HG02759 (cell line): ENCODE measurements around the gene P2RY2.

Source experiments
- ATAC-seq: cut with Tn5 transposase; IDR thresholded peaks from one replicate; pipeline ENCODE4 v1.9.1; 2021; ENCODE audit warnings: mild to moderate bottlenecking, moderate library complexity; ENCODE audit not compliant: unreplicated experiment

P2RY2 gene

GRCh38 chr11:73240190-73240781 lies 22.2 kb downstream of the P2RY2 start:
- no peak for ATAC-seq

DNA sequence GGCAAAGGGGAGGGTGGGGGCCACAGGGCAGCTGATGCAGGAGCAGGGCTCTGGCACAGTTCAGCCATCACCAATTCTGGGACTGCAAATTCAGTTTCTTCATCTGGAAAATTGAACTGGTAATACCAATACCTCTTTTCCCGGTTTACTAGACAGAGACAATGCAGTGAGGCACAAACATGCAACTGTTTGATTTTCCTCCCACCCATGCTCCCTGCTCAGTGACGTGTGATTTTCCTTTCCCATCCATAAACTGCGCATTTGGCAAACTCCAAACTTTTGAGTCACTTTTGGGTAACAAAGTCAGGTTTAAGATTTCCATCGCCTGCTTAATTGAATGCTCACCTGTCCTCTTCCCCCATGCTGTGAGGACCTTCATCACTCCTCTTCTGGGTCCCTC lies 23.2 kb downstream of the P2RY2 start:
- ATAC-seq = no peak

GRCh38 chr11:73242251-73243092 lies 24.4 kb downstream of the P2RY2 start:
- ATAC-seq = peak; percentile 65

GRCh38 chr11:73243093-73243485 lies 25.0 kb downstream of the P2RY2 start:
- no peak for ATAC-seq

- ATAC-seq = no peak
Observed at GRCh38 chr11:73244589-73245240, 26.6 kb downstream of the P2RY2 start.

DNA sequence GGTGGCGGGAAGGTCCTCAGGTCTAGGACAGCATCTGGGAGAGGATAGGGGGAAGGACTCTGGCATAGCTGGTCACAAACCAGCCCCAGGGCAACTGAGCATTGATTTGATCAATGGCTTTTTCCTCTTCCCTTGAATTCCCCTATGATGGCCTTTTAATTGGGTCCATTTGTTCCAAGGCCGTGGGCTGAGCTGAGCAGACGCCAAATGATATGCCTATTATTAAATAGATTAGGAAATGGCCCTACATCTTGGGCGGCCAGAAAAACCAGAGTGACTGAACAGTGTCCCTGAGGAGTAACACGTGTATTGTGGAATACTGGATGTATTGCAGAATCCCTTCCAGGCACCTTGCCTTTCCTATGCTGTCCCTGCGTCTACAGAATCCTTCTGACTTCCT lies 27.4 kb downstream of the P2RY2 start:
- no peak for ATAC-seq

GRCh38 chr11:73246303-73246702 lies 28.2 kb downstream of the P2RY2 start:
- ATAC-seq = no peak

DNA sequence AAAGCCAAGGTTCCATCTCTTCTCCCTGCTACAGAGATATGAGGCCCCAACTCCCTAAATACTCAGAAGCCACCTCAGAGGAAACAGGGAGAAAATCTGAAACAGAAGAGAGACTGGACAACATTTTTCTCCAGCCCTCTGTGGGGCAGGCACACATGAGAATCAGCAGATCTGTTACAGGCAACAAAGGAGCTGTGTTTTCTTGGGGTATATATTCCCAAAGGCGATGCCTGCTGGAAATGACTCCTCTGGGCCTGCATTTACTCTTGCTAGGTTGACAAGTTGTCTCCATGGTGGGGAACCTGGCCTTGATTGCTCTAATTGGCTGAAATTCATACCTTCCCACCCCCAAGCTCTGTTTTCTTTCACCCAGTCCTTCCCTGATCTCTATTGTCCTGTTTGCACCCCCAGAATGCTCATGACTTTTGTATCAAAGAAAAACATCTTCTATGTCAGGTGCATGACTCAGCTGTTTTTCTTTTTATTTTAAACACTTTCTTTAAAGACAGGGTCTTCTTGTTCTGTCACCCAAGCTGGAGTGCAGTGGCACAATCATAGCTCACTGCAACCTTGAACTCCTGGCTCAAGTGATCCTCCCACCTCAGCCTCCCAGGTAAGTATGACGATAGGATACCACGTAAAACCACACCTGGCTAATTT lies 30.6 kb downstream of the P2RY2 start:
- no peak for ATAC-seq

DNA sequence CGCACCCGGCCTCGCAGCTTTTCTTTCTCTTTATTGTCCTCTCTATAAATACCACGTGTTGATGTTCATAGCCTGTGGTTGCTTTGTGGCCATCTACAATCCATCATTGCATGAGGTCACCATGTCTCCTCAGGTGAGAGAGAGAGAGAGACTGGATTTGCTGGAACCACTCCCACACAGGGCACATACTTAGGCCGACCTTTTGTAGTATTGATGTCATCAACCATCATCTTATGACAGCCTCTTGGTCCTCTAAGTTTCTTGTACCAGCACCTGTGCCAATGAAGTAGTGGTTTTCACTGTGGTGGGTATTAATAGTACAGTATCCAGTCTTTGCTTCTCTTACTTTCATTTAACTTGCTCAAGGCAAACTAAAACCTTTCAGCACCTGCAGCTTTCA lies 31.2 kb downstream of the P2RY2 start:
- no peak for ATAC-seq

DNA sequence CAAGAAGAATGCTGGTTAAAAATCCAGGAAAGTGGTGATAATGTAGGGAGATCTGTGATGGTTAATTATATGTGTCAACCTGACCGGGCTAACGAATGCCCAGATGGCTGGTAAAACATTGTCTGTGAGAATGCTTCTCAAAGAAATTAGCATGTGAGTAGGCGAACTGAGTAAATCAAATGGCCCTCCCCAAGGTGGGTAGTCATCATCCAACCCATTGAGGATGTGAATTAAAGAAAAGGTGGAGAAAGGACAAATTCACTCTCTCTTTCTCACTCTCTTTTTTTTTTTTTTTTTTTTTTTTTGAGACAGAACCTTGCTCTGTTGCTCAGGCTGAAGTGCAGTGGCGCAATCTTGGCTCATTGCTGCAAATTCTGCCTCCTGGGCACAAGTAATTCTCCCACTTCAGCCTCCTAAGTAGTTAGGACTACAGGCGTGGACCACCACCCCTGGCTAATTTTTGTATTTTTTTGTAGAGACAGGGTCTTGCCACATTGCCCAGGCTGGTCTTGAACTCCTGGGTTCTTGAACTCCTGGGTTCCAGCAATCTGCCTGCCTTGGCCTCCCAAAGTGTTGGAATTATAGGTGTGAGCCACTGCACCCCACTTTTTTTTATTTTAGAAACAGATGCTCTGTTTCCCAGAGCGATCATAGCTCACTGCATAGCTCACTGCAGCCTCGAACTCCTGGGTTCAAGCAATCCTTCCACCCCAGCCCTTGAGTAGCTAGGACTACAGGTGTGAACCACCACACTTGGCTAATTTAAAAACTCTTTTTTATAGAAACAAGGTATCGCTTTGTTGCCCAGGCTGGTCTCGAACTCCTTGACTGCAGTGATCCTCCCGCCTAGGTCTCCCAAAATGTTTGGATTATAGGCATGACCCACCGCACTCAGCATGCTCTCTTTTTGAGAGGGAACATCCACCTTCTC lies 32.0 kb downstream of the P2RY2 start:
- ATAC-seq = no peak

- no peak for ATAC-seq
Observed at GRCh38 chr11:73252577-73253191, 34.6 kb downstream of the P2RY2 start.

DNA sequence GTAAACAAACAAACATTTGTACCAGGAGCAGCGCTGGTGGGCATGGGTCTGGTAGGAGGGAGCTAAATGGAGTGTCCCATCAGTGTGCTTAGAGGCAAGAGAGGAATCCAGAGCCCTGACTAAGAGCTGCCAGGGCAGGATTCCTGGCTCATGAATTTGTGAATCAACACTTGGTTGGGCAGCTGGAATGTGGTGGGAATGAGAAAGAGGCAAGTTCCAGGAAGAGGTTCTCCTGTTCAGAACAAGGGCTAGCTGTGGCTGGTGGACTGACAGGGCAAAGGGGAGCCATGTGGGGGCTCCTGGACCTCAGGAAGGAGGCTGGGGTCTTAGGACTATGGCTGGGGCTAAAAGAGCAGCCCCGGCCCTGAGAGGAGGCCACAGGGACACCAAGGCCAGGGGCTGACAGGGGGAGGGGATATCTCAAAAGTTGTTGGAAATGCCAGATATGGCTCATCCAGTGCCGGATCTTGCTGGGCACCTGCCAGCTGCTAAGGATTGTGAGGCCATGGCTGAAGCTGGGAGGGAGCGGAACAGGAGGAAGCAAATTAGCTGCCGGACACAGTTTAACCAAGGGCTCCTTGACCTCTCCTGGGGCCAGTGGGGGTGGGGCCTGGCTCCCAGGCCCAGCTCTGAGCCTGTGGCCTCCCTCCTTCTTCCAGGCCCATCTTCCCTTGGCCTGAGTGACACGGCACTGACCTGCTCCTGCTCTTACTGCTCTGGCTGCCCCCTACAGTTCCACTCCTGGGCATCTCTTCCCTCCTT lies 39.4 kb downstream of the P2RY2 start:
- no peak for ATAC-seq

- ATAC-seq = no peak
Observed at GRCh38 chr11:73258104-73259035, 40.3 kb downstream of the P2RY2 start.

- ATAC-seq = no peak
Observed at GRCh38 chr11:73259406-73260126, 41.5 kb downstream of the P2RY2 start.

DNA sequence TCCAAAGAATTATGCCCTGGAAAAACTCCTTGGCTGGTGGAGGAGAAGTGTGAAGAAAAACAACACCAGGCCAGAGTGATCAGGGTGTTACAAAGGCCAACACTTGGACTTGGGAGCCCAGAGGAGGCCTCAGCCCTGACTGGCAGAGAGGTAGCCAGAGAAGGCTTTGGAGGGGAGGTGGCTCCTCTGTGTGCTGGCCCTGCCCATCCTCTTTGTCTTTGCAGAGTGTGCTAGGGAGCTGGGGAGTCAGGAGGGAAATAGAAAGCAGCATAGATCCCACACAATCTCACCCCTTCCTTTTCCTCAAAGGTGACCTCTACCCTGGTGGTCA lies 42.0 kb downstream of the P2RY2 start:
- no peak for ATAC-seq

- ATAC-seq = no peak
Observed at GRCh38 chr11:73262851-73263495, 44.9 kb downstream of the P2RY2 start.

DNA sequence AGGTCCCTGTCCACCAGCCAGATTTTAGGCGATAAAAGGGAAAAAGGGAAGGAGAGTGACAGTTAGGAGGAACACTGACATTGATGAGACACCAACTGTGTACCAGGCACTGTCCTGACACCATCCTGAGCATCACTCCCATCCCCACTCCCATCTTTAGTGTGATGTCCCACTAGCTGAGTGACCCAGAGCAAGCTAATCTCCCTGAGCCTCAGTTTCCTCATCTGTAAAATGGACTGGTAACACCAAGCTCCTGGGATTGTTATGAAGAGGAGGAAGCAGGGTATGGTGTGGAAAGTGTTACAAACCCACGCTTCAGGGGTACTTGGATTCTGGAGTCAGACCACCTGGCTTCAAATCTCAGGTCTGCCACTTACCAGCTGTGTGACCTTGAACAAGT lies 45.6 kb downstream of the P2RY2 start:
- no peak for ATAC-seq
